Right lobe of liver (tissue), 4 donors: ENCODE measurements around the gene ARFIP2.

Source experiments
- CTCF ChIP-seq, 4 donors: fragments of 200-600 bp in 3 of 4; fragments of 450-650 bp in 1 of 4; IDR thresholded peaks; one replicate each; pipeline versions ENCODE4 v1.5.1 to v1.8.0; 2016 to 2022; ENCODE audit warnings: antibody characterized with exemption in 4 of 4, mild to moderate bottlenecking in 2 of 4
- POLR2A ChIP-seq: fragments of 450-650 bp; IDR thresholded peaks from one replicate; pipeline ENCODE4 v1.6.1; 2017; ENCODE audit warnings: antibody characterized with exemption, mild to moderate bottlenecking
- donor health status: DM: no; HTN: no; CAD: no.
- donor health status: DM: no; HTN: no; CAD: no.
- donor health status: DM: no; HTN: yes; CAD: no.

- no peak for TF ChIP-seq CTCF (IDR thresholded peaks at IDR 0.05)
- no peak for TF ChIP-seq POLR2A
These were observed 43.7 kb downstream of the ARFIP2 start for GRCh38 chr11:6437423-6437822.
